Activated T-cell treated with anti-CD3 and anti-CD28 coated beads for 1 hour (primary cell): ENCODE measurements around the gene TTC21B.
"Not testable (repeated sequence)": the region's sequence is repeated elsewhere in the genome, so short reads cannot be mapped to it uniquely, and the experiment has no call there.

Source experiments
- DNase-seq: peaks from one replicate; pipeline ENCODE4 v3.0.0-alpha.2; 2020; ENCODE audit warnings: low read depth

The TTC21B gene

DNA sequence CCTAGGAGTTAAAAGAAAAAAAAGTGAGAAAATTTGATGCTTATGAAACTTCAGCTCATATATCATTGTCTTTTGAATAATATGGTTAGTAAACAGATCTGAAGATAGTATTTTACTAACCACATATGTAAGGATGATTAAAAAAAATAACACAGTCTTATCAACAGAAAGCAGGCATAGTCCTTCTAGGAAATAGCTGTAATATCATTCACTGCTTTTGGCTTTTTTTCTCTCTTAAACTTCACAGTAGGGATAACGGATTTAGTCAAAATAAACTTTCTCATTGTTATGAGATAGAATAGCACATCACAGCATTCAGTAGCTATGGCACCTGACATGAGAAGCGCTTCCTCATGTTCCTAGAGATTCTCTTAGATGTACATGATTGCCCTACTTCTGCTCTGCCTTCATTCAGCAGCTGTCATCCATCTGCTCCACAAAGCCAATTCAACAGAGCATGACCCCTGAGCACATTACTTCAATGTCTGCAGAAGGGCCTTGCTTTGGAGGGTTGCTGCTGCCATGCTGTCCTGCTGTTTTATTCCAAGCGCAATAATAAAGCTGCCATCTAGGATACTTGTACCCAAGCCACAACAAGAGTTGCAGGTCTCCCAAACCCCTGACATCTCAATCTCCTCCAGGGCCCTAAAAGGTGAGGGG, 67.0 kb downstream of the TTC21B start:
- DNase-seq: no peak

DNA sequence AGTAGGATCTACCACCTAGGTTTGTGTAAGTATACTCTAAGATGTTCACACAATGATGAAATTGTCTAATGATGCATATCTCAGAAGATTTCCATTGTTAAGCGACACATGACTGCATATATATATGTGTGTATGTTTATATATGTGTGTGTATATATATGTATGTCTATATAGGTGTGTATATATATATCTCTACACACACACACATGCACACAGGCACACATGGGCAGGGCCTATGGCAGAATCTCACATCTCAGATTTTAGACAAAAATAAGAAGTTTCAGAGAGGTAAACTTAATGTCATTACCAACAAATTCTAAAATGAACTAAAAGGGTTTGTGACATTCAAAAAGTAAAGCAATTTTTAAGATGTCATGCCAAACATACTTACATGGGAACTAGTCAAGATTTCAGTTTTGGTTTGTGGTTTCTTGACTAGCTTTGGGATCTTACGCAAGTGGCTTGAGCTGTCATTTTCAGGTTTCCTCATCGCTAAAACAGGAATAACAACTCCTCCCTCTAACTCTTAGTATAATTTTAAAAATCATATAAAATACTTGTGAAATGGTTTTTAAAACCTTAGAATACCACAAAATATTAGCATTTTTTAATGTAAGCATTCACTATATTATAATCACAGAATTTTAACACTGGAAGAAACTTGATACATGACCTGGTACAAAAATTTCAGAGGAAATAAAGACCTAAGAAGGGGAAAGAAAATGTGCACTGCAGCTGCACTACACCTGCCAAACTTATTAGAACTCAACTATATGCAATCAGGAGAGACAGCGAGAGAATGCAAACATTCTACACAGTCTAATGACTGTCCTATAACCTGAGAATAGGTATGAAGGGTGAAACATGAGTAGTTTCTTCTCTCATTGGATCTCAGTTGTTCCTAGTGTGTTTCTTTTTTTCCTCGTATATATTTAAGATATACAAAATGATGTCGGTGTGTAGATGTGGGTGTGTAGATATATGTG, 75.7 kb downstream of the TTC21B start:
- DNase-seq: no peak

DNA sequence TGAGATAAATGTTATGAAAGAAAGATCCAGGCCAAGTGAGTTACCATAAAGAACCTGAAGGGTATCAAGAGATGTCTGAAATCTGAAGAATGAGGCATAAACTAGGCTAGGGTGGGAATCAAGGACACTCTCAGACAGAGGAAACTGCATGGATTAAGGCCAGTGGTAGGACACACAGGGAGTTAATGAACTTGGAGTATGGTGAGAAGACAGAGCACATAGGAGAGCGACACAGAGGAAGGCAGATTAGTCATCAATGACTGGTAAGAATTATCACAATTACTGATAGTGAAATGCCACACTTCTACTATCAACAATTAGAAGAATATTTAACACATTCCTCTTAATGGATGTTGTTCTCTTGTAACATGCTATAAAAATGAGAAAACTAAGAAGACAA, 76.9 kb downstream of the TTC21B start:
- DNase-seq: no peak

DNA sequence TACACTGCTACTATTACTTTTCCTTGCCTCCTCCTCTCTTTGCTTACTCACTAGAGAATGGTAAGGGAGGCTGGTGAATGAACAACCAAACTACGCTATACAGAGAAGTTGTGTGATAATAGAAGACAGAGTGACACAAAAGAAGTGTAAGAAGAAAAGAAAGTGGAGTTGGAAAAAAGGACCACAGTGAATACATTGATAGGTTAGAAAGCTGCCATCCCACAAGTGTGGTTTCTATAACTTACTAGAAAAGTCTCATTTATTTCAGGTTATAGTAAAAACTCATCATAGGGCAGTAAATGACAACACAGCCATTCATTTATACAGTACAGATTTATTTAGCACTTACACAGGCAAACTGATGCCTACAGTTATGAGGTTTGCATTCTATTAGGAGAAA, 77.3 kb downstream of the TTC21B start:
- no peak for DNase-seq

DNA sequence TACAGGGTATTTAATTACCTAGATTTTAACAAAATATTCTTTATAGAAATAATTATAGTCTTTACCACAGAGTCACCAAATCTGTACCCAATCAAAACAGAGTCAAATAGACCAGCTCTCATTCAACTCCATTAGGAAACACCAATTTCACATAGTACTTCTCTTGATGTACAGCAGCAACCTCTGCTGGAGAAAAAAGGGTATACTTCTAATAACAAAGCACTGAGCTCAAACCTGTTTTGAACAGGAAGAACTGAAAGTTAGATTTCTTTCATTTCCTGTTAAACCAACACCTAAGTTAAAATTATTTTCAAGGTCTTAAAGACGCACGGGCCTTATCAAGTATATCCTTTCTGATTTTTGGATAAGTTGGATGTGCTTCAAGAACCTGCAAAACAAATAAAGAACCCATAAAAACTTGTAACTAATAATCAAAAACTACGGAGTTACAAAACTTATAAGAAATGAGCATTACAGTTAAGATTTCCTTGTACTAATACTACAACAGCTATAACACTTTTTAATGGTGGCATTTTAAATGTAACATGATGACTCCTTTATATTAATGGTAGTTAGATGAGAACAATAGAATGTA, 79.0 kb downstream of the TTC21B start:
- no peak for DNase-seq

DNA sequence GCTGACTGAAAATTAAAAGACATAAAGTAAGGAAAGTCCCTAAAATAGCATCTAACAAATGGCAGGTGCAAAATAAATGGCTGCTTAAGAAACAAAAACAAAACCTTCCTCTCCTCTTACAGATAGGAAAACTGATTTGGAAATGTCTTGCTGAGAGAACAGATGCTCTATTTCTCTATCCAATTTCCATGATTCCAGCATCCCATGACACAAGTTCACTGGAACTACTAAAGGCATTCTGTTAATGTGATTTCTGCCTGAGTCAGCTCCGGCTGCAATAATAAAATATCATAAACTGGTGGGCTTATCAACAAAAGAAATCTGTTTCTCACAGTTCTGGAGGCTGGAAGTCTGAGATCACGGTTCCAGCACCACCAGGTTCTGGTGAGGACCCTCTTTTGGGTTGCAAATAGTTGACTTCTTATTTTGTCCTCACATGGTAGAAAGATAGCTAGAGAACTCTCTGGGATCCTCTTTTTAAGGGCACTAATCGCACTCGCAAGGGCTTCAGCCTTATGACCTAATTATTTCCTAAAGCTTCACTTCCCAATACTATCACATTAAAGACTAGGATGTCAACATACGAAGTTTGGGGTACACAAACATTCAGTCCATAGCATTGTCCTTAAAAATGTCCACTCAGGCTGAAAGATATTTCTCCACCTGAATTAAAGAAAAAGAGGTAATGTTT, 81.3 kb downstream of the TTC21B start:
- no peak for DNase-seq

DNA sequence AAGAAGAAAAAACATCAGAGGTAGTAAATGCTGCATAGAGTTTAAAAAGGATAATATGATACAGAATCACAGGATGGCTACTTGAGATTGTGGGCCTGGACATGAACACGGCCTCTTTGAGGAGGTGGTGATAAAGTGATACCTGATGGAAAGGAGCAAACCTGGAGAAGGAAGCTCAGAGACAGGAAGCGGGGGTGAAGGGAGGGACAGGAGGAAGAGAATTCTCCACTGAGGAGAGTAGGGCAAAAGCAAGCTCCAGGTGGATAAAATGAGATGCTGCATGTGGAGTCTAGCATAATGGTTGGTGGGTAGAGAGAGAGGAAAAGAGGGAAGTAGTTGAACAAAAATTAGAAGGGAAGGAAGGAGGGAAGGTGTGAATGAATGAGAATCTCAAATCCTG, 82.6 kb downstream of the TTC21B start:
- DNase-seq: no peak

DNA sequence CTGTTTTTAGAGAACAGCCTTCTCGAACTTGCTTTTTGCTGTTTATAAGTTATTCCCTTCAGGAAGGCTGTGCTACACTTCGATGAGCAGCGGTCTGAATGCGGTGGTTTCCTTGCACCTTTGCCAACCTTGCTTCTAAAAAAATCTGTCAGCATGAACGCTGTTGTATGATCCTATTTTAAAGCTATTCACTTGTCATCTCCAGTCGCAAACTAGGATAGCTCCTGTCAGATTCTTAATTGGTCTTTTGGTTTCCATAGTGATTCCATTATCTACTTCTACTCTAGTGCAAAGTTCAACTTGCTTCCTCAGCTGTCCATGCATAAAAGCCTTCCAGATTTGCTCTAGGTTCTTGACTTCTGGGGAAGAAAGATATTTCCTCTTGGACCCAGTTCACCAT, 83.2 kb downstream of the TTC21B start:
- no peak for DNase-seq

DNA sequence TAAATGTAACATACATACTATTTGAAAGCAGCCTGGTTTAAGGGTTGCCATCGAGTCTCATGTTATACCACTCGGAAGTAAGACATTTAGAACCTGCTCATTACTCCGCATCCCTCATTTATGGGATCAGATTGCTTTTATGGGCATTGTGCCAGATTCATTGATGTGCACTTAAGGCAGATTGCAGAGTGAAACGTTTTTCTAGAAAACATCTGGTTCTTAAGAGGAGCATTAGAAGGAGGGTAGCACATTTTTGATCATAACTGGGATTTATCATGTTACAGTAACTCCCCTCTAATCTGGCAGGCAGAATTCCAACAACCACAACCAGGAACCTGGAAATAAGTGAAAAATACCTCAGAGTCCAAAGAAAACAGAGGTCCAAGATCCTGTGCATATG, 85.4 kb downstream of the TTC21B start:
- no peak for DNase-seq

DNA sequence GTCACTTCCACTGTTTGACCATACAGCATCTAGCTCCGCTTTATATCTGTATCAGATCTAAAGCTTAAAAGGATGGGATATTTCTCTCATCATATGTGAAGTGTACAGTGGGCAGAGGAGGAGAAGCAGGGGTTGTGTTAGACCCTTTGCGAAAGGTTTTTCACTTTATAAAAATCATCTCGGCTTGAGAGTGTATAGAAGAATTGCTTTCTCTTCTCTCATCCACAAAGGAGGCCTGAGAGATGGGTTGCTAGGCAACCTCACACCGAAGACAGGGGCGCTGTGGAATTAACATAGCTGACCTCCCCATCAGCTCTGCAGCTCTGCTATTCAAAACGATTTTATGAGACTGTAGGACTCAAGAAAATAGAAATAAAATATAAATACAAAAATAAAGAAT, 89.3 kb downstream of the TTC21B start:
- no peak for DNase-seq

DNA sequence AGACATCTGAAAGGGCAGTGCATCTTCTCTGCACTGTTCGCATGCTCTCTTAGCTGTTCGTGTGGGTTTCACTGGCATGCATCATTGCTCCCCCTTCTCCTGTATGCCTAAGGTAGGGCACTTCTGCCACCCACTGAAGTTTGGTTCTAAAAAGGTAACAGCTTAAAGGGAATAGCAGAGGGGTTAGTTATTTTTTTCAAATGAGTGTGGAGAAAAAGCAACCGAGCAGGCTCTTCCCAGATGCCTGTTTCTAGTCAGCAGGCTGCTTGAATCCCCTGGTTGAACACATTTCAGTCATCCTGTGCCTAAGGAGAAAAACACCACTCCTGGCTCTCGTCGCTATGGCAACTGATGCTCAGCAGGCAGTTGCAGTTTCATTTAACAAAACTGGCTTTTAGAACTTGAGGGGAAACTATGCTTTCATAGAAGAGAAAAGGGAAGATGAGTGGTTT, 89.7 kb downstream of the TTC21B start:
- no peak for DNase-seq

DNA sequence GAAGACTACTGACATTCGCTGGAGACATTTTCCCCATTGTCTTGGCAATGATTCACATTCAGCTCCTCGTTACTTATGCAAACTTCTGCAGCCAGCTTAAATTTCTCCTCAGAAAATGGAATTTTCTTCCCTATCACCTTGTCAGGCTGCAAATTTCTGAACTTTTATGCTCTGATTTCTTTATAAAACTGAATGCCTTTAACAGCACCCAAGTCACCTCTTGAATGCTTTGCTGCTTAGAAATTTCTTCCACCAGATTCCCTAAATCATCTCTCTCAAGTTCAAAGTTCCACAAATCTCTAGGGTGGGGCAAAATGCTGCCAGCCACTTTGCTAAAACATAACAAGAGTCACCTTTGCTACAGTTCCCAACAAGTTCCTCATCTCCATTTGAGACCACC, 92.5 kb downstream of the TTC21B start:
- DNase-seq: not testable (repeated sequence)

DNA sequence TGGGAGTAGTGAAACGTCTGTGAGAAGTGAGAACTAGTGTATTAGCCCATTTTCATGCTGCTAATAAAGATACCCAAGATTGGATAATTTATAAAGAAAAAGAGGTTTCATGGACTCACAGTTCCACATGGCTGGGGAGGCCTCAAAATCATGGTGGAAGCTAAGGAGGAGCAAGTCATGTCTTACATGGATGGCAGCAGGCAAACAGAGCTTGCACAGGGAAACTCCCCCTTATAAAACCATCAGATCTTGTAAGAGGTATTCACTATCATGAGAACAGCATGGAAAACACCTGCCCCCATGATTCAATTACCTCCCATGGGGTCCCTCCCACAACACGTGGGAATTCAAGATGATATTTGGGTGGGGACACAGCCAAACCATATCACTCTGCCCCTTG, 93.9 kb downstream of the TTC21B start:
- not testable (repeated sequence) for DNase-seq

DNA sequence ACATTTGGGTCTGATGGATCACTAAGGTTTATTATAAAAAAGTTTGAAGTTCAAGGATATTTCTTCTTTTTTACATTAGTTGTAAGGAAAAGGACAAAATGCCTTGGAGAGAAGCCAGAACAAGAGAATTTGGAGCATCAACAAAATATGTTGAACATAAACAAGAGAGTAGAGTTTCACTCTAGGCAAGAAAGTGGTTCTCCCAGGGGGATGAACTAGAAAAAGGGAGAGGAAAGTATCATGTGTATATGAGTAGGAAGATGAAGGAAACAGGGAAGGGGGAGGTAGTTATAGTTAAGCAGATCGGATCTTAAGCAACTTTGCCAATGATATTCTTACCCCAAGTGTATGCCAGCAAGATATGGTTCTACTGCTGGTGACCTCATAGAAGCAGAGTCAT, 95.7 kb downstream of the TTC21B start:
- DNase-seq: no peak

DNA sequence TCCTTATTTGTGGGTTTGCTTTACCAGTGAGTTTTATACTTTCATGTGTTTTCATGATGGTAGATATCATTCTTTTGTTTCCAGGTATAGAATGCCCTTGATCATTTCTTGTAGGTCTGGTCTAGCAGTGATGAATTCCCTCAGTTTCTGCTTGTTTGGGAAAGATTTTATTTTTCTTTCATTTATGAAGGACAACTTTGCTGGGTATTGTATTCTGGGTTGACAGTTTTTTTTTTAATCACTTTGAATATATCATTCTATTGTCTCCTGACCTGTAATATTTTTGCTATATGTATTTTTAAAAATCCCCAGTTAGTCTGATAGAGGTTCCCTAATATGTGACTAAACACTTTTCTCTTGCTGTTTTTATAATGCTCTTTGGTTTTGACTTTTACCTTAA, 101.2 kb downstream of the TTC21B start:
- DNase-seq: no peak

DNA sequence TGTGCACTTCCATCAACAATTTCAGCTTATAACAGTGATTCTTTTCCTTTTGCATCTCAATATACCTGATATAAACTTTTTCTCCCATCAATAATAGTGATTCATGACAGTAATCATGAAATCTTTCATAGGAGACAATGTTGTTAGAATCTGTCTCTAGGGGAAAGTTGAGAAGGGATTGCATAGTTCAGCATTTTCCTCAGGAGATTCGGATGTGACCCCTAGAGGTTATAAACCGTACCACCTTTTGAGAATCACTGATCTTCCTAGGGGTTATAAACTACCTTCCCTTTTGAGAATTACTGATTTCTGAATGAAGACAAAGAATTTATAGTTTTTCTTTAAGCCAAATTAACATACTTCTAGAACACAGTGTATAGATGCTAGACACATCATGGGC, 106.6 kb downstream of the TTC21B start:
- no peak for DNase-seq

DNA sequence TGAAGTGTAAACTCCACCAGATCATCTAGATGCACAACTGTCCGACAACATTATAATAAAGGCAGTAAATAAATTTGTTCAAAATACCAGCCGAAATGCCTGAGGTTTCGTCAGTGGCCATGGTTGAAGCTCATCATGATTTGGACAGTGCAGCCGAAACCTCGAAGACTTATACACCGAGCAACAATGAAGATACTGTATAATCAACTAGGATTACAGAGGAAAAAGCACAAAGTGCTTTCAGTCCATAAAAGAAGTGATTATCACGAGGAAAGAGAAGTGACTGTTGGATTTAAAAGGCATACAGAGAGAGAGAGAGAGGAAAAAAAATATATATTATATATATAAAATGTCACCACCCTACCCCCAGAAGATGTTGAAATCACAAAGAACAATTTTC, 107.5 kb downstream of the TTC21B start:
- DNase-seq: no peak

DNA sequence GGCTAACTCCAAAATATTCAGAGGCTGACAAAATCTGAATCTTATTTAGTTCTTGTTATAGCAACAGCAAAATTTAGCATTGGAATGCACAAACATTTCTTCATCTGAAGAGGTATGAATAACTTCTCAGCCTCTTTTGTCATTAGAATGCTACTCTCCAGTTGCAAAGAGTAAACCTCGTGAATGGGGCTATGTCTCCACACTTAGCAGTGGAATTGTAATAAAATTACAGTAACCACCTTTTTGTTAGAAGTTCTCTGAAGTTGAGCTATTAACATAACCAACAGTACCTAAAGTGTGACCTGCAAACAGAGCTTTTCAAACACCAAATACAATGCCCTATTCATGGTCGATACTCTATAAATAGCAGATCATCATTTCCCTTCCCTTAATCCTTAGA, 109.4 kb downstream of the TTC21B start:
- DNase-seq: no peak

DNA sequence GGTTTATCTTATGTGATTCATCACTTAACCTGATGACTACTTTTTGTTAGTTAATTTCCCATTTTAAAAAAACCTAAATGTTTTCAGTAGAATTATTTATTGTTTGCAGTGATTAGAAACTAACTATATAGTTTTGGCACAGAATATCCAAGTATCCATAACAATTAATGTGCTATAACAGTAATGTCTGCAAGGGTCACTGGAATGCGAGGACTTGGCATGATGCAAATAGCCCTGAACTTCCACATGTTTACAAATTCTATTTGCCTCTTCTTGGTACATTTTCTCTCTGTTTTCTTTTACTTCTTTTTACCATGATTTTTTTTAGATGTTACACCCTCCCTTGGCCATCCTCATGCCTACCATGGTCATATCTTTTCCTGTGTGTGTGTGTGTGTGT, 110.2 kb downstream of the TTC21B start:
- DNase-seq: no peak

DNA sequence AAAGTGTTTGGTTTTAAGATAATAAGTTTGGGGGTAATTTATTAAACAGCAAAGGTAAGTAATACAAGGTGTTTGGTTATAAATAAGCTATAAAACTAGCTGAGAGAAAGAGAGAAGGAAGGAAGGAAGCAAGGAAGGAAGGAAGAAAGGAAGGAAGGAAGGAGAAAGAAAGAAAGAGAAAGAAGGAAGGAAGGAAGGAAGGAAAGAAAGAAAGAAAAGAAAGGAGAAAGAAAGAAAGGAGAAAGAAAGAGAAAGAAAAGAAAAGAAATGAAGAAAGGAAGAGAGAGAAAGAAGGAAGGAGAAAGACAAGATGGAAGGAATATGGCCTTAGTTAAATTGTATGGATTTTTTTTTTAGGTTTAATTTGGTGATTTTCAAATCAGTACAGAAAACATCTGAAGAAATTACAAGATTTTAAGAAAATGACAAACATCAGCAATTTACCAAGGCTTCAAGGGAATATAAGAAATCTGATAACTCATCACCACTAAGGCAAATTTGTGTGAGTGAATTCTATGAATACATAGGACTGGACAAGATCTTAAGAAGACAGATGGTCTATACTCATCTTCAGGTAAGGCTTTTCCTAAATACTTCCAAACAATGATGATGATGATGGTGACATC, 113.1 kb downstream of the TTC21B start:
- DNase-seq: no peak

DNA sequence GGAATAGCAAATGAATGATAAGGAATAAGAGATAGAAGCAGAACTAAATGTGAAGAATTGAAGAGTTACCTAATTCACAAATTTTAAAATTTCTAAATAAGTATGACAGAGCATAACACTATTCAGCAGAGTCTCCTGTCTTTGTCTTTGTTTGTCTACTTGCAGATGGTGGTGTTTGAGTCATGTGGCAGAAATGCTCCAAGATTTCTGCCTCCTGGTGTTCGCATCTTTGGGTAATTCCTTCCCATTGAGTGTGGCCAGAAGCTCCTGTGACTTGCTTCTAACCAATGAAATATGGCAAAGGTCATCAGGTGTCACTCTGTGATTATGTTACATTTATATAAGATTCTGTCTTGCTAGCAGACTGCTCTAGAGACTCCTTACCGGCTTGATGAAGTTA, 114.0 kb downstream of the TTC21B start:
- DNase-seq: no peak

DNA sequence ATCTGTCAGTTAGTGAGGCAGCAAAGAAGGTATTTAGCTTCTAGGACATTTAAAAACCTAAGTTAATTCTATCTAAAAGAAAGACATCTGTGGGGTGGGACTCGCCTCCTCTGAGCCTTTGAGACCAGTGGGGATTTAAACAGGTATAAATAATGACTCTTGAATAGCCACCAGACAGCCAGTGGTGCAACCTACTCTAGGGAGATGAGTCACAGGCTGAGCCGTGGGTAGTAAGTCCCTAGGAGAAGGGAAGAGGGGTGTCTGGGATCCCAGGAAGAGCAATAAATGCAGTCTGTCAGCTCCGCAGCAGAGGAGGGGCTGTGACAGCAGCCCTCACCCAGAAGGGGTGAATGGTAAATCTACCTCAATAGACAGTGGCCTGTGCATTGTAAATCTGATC, 116.5 kb downstream of the TTC21B start:
- DNase-seq: no peak
